Retinal pigment epithelial cell (primary cell): ENCODE results near the gene LMAN1L.

ENCODE experiments used
- DNase-seq: peaks from one replicate; pipeline ENCODE4 v3.0.0-alpha.2; 2010; ENCODE audit warnings: low read depth
- H3K4me3 ChIP-seq: 2 replicates; pipeline ENCODE4 v1.5.1; 2011; ENCODE audit warnings: mild to moderate bottlenecking, low read length, control low read depth, moderate library complexity
- TF ChIP-seq, protein P1 (sequence below): conservative IDR thresholded peaks from 2 replicates; pipeline ENCODE4 v1.5.1; 2011; ENCODE audit warnings: low read depth, low read length, control low read depth, inconsistent platforms

LMAN1L gene

GRCh38 chr15:74795966-74796625 lies 16.5 kb upstream of the LMAN1L start:
- H3K4me3 ChIP-seq = no peak overlapping the region
- no peak for DNase-seq
- TF ChIP-seq, protein P1, sequence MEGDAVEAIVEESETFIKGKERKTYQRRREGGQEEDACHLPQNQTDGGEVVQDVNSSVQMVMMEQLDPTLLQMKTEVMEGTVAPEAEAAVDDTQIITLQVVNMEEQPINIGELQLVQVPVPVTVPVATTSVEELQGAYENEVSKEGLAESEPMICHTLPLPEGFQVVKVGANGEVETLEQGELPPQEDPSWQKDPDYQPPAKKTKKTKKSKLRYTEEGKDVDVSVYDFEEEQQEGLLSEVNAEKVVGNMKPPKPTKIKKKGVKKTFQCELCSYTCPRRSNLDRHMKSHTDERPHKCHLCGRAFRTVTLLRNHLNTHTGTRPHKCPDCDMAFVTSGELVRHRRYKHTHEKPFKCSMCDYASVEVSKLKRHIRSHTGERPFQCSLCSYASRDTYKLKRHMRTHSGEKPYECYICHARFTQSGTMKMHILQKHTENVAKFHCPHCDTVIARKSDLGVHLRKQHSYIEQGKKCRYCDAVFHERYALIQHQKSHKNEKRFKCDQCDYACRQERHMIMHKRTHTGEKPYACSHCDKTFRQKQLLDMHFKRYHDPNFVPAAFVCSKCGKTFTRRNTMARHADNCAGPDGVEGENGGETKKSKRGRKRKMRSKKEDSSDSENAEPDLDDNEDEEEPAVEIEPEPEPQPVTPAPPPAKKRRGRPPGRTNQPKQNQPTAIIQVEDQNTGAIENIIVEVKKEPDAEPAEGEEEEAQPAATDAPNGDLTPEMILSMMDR = no peak

GRCh38 chr15:74798388-74799254 lies 14.0 kb upstream of the LMAN1L start:
- no peak for DNase-seq
- no peak overlapping the region for H3K4me3 ChIP-seq
- TF ChIP-seq, protein P1 = no peak

GRCh38 chr15:74799255-74799855 lies 13.3 kb upstream of the LMAN1L start:
- TF ChIP-seq, protein P1 = no peak
- no peak overlapping the region for H3K4me3 ChIP-seq
- no peak for DNase-seq

DNA sequence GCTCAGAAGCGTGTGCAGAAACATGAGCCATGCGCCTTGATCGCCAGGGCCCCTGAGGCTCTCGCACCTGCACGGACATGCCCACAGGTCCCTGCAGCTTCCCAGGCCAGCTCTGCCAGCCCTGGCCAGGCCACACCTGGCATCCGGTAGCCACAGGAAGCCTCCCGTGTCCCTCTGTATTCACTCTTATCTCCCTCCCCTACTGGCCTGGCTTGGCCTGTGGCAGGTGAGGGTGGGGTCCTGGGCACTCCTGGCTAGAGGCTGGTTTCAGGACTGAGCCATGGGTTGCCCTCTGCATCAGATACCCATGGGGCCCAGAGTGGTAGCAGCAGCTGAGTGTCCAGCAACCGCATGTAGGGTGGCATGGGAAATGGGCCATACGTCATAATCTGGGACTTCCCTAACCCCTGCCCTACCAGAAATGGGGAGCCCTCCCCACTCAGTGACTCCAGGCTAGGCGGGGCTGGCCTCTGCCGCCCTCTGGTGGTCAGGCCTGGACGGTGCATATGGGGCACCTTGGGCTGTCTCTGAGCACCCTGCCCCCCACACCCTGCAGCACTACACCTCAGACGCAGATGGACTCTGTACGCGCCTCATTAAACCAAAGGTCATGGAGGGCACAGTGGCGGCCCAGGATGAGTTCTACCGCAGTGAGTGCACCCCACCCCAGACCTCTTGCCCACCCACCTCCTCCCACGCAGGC lies 12.6 kb upstream of the LMAN1L start:
- DNase-seq = no peak
- TF ChIP-seq, protein P1 = peak; percentile 99

DNA sequence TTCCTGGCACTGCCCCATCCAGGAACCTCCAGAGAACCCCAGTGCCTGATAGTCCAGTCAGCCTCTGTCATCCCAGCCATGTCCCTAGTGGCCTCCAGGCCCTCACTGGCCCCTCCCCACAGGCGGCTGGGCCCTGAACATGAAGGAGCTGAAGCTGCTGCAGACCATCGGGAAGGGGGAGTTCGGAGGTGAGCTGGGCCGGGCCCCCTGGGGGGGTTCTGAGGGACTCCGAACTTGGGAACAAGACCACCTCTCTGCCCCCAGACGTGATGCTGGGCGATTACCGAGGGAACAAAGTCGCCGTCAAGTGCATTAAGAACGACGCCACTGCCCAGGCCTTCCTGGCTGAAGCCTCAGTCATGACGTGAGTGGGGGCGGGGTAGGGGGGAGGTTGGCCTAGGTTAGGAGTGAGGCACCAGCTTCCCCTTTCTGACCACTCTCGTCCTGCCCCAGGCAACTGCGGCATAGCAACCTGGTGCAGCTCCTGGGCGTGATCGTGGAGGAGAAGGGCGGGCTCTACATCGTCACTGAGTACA lies 12.0 kb upstream of the LMAN1L start:
- H3K4me3 ChIP-seq = no peak overlapping the region
- TF ChIP-seq, protein P1 = no peak
- no peak for DNase-seq

More for the DNA sequence above, 12.6 kb upstream of the LMAN1L start:
- no peak overlapping the region for H3K4me3 ChIP-seq

DNA sequence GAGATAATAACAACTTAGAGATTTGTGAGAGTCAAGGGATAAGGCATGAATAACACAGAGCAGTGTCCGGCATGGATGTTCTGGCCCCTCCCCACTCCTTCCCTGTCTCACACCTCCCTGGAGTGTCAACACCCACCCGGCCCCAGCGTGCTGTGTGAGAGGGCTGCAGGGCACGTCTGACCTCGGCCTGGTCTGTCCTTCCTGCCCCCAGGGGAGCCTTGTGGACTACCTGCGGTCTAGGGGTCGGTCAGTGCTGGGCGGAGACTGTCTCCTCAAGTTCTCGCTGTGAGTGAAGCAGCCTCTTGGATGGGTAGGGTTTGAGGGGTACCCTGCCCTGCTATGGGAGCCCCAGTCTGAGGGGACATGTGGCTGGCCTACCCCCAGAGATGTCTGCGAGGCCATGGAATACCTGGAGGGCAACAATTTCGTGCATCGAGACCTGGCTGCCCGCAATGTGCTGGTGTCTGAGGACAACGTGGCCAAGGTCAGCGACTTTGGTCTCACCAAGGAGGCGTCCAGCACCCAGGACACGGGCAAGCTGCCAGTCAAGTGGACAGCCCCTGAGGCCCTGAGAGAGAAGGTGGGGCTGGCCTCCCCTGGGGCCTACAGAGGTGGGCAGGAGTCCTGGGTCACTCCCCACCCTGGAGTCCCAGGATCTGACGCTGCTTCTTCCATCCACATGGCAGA lies 11.2 kb upstream of the LMAN1L start:
- DNase-seq = no peak
- TF ChIP-seq, protein P1 = no peak

More for the DNA sequence above, 11.2 kb upstream of the LMAN1L start:
- no peak overlapping the region for H3K4me3 ChIP-seq
